Erythroblast (primary cell): ENCODE measurements around the gene CHST3.

ENCODE experiments used
- GATA1 ChIP-seq: IDR thresholded peaks from 2 replicates; pipeline ENCODE4 v1.6.1; 2011; ENCODE audit warnings: low read depth, mild to moderate bottlenecking, control low read depth, low read length, moderate library complexity
- POLR2A ChIP-seq: IDR thresholded peaks from 2 replicates; pipeline ENCODE4 v1.6.1; 2011; ENCODE audit warnings: mild to moderate bottlenecking, low read length

DNA sequence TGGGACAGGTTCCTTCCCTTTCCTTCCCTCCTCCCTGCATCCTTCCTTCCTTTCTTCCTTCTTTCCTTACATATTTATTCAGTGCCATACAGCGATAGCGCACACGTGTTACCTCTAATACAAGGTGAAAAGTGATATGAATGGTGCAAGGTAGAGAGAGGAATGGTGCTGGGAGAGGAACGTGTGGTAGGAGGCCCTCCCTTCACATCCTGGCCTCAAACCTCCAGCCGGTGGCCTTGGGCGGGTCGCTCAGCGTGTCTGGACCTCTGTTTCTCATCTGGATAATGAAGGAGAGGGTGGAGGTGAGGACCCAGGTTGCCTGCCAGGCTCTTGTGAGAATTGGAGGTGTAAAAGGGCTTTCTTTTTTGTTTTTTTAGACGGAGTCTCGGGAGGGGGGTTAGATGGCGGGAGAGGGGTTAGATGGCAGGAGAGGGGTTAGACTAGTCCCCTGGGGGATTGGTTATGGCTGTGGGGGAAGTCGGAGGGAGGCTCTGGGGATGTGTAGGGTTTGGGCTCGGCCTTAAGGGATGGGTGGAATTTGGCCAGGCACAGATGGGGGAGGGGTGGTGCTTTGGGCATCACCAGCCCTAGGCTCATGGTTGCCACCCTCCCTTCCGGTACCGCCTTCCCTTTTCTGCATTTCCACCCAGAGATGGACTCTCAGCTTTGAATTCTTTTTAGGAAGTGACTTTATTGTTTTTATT is 14.9 kb downstream of the CHST3 start:
- TF ChIP-seq POLR2A (no peak), GATA1 (no peak)
